GM19397 (cell line): ENCODE measurements around the gene MRPL43.
"Not testable (repeated sequence)": the region's sequence is repeated elsewhere in the genome, so short reads cannot be mapped to it uniquely, and the experiment has no call there.

Experiments used
- ATAC-seq: cut with Tn5 transposase; IDR thresholded peaks from one replicate; pipeline ENCODE4 v1.9.1; 2021; ENCODE audit warnings: mild to moderate bottlenecking, moderate library complexity; ENCODE audit not compliant: unreplicated experiment

The MRPL43 gene

GRCh38 chr10:100984672-100985177 lies 2.6 kb downstream of the MRPL43 start:
- ATAC-seq = no peak

- ATAC-seq = no peak
These were observed 3.2 kb downstream of the MRPL43 start for GRCh38 chr10:100983868-100984671.

- ATAC-seq = no peak
These were observed 4.1 kb downstream of the MRPL43 start for GRCh38 chr10:100982916-100983830.

- no peak for ATAC-seq
These were observed 6.0 kb downstream of the MRPL43 start for GRCh38 chr10:100981178-100981772.

- no peak for ATAC-seq
These were observed 6.6 kb downstream of the MRPL43 start for GRCh38 chr10:100980711-100981110.

- ATAC-seq = no peak
These were observed 7.0 kb downstream of the MRPL43 start for GRCh38 chr10:100980311-100980710.

GRCh38 chr10:100979791-100980272 lies 7.5 kb downstream of the MRPL43 start:
- no peak for ATAC-seq

GRCh38 chr10:100978901-100979195 lies 8.4 kb downstream of the MRPL43 start:
- ATAC-seq = no peak

GRCh38 chr10:100978121-100978900 lies 9.0 kb downstream of the MRPL43 start:
- ATAC-seq = no peak

GRCh38 chr10:100977436-100977835 lies 9.9 kb downstream of the MRPL43 start:
- no peak for ATAC-seq

GRCh38 chr10:100976906-100977305 lies 10.4 kb downstream of the MRPL43 start:
- no peak for ATAC-seq

- not testable (repeated sequence) for ATAC-seq
These were observed 11.9 kb downstream of the MRPL43 start for GRCh38 chr10:100975397-100975796.

- no peak for ATAC-seq
These were observed 14.3 kb downstream of the MRPL43 start for GRCh38 chr10:100972904-100973535.

- ATAC-seq = no peak
These were observed 15.0 kb downstream of the MRPL43 start for GRCh38 chr10:100972115-100972903.

GRCh38 chr10:100970914-100971811 lies 16.1 kb downstream of the MRPL43 start:
- no peak for ATAC-seq

GRCh38 chr10:100970076-100970913 lies 17.0 kb downstream of the MRPL43 start:
- ATAC-seq = no peak
